LNCAP (cell line): ENCODE measurements around the gene CCDC188.

ENCODE experiments used
- TF ChIP-seq, protein P1 (sequence below): fragments of 450-650 bp; IDR thresholded peaks from 2 replicates; pipeline ENCODE4 v1.5.1; 2017; ENCODE audit warnings: mild to moderate bottlenecking

The CCDC188 gene

DNA sequence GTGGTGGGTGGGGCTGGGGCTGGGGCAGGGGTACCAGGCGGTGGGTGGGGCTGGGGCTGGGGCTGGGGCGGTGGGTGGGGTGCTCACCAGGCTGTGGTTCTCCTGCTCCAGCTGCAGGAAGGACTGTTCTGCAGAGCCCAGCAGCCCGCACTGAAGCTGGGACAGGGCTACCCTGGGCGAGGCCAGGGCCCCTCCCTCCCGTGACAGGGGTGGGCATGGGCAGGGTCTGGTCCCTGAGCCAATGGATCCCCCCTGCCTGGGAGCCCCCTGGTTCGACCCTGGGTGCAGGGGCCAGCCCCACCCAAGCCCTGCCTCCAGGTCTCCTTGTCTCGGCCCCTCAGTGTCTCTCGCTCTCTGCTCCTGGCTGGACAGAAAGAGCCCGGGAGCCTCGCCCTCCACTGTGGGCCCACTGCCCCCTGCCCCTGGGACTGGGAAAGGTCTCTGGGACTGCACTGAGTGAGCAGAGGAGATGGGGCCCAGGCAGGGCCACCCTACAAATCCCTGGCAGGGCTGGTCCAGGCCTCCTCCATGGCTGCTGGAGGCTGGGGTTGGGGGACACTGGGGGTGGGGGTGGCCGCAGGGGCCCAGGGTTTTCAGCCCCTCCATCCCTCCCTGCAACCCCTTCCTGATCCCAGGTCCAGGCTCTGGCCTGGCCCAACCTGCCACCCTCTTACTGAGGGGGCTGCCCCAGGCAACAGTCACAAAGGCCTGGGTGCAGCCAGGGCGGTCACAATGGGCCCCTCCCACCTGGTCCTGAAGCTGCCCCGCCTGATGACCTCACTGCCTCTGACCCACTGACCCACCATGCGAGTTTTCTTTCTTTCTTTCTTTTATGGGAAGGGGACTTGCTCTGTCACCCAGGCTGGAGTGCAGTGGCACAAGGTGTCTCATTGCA, at the start of gene CCDC188:
TSS of gene CCDC188 (minus strand) at position 675 of the 895 bp plus-strand sequence. CDS start at position 606, 69 bp downstream.
- TF ChIP-seq, protein P1, sequence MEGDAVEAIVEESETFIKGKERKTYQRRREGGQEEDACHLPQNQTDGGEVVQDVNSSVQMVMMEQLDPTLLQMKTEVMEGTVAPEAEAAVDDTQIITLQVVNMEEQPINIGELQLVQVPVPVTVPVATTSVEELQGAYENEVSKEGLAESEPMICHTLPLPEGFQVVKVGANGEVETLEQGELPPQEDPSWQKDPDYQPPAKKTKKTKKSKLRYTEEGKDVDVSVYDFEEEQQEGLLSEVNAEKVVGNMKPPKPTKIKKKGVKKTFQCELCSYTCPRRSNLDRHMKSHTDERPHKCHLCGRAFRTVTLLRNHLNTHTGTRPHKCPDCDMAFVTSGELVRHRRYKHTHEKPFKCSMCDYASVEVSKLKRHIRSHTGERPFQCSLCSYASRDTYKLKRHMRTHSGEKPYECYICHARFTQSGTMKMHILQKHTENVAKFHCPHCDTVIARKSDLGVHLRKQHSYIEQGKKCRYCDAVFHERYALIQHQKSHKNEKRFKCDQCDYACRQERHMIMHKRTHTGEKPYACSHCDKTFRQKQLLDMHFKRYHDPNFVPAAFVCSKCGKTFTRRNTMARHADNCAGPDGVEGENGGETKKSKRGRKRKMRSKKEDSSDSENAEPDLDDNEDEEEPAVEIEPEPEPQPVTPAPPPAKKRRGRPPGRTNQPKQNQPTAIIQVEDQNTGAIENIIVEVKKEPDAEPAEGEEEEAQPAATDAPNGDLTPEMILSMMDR: no peak

DNA sequence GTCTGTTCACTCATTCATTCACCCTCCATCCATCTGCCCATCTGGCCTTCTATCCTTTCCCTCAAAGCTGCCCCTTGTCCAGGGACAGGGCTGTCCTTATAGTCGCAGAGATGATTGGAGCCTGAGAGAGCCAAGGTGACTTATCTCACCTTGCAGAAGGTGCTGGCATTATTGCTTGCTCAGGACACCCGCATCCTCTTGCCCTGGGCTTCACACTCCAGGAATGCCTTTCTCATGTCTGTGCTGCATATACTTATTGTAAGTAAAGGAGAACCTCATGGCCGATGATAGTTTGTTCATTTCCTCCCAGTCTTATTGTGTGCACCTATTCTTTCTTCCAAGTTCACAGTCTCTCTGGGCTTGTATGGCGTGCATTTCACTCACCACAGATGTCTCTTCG, 49.1 kb upstream of the CCDC188 start:
- TF ChIP-seq, protein P1: no peak

DNA sequence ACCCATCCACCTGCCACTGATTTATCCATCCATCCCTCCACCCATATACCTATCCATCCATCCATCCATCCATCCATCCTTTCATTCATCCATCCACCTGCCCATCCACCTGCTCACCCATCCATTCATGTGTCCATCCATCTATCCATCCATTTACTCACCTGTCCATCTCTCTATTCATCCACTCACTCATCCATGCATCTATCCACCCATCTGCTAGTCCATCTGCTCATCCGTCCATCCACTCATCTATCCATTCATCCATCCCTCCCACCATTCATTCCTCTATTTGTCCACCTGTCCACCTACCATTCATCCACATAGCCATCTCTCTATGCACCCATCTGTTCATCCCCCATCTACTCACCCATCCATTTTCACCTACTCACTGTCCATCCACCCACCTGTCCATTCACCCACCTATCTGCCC, 48.6 kb upstream of the CCDC188 start:
- TF ChIP-seq, protein P1: no peak

DNA sequence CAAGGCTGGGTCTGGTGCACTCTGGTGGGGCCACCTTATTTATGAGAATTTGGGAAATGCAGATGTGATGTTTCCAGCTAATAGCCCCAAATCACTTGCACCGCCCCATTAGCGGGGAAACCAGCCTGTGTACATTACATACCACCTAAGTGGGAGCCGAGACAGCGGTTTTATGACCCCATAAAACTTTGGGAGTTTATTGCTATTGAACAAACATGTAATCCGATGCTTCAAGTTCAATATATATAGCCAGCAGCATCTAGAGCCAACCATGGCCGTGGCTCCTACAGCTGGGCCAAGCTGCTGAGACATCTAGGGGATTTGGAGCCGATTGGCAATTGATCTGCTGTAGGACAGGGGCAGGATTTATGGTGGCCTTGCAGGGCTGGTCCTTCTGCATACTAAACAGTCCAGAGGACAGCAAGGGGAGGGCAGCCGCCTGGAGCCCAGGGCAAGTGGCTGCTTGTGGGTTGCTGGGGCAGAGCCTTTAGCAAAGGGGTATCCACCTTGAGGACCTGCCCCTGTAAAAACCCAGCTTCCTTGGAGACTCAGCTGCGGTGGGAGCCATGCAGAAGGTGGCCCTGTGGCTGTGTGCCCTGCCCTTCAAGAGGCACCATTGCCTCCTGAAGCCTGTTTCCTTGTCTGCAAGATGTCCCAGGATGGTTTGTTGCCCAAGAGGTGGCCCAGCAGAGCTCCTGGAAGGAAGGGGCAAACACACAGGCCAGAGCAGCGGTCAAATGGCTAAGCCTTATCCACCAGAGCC, 47.9 kb upstream of the CCDC188 start:
- TF ChIP-seq, protein P1: no peak

DNA sequence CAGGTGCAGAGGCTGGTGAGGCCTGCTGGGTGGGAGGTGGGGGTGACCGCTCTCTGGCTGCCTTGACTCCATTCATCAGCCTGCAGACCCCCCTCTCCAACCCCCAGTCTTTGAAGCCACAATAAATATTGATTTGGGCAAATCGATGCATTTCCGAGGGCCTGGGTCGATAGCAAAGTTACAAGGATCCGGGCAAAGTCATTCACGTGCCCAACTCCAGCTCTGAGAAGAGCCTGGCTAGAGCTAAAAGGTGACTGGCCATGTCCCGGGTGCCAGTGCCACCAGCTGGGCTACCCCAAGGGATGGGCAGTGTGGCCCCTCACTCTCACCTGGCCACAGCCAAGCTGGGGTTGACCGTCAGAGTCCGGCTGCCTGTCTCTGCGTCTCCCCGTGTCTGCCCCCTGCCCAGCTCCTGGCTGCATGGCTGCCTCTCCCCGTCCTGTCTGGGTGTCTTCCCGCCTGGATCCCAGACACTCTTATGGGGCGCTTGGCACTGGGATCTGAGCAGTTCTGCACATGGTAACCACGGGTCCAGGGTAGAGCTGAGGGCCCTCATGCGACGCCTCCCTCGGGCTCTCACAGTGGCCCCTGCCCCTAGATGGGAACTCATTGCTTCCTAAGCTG, 46.7 kb upstream of the CCDC188 start:
- TF ChIP-seq, protein P1: no peak

DNA sequence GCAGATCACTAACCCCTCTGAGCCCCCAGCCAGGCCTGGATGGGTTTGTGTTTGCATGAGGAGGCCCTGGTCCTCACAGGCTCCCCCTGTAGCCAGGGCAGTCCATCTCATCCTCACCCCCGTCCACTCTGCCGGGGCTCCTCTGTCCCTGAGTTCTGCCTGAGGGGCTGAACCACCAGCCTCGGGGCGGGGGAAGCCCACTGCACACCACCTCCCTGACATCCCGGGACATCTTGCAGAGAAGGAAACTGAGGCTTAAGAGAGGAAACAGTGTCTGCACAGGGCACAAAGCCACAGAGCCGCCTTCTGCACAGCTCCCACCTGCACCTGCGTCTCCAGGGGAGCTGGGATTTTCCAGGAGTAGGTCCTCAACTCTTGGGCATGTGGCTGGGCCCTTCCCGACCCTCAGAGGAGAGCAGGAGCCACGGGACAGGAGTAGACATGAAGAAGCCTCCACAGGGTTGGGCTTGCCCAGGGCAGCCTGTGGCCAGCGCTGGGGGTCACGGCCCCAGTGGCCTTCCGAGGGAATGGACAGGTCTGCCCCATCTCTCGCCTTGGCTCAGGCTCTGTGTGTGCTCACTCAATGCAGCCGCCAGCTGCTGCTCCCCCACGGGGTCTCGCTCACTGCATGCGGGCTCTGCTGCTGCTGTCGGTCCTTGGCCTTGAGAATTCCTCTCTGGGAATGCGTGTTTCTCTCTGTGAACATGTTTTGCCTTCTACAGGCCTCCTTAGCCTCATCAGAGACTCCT, 45.4 kb upstream of the CCDC188 start:
- TF ChIP-seq, protein P1: no peak
